Measurements from ENCODE around the gene KRT26. TPM values are rescaled to one million over a fixed set of nuclear protein-coding genes. Genes with fewer than 3 reads are reported as not detected.

Gene KRT26
- polyA plus RNA-seq, 2 of the 4 experiments (the other 2 are of a cell fraction) = not detected

GRCh38 chr17:40760105-40761016 lies 11.6 kb downstream of the KRT26 start (continued):
- TF ChIP-seq RFX5 (IDR thresholded peaks at IDR 0.05) = no peak
- TF ChIP-seq ZNF302 (CRISPR knock-in tag; IDR thresholded peaks at IDR 0.05) = no peak
- no peak for TF ChIP-seq JUN (IDR thresholded peaks at IDR 0.05)
- TF ChIP-seq HOXB5 (CRISPR knock-in tag; IDR thresholded peaks at IDR 0.05) = no peak
- no peak for TF ChIP-seq RCOR1 (IDR thresholded peaks at IDR 0.05; ENCODE audit: low read depth, low read length)

- Histone ChIP-seq H3K27ac (no peak within 1 kb of the TSS), H3K4me3 (no peak within 1 kb of the TSS), H3K4me1 (no peaks in the 10 kb centered on the region), H3K4me2 (no peak within 1 kb of the TSS), H3K9me3 (peaks cover 25% of the 10 kb centered on the region)
- TF ChIP-seq MAFK (IDR thresholded peaks at IDR 0.05; ENCODE audit: partially characterized antibody) (peak; percentile 30), RAD21 (conservative IDR thresholded peaks at IDR 0.05 in 1 of 2, IDR thresholded peaks at IDR 0.05 in 1 of 2) (no peak)
- TF ChIP-seq, protein P1, sequence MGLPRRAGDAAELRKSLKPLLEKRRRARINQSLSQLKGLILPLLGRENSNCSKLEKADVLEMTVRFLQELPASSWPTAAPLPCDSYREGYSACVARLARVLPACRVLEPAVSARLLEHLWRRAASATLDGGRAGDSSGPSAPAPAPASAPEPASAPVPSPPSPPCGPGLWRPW (IDR thresholded peaks at IDR 0.05) = no peak; the same call in 1 of the 2 replicates
- CTCF ChIA-PET = interaction anchor here (1.1 kb wide), 1 partner anchor 893 kb away, joined by 4 read pairs; no protein-coding TSS in a partner anchor
- 40% methylated on average over 4 of the region's 4 CpGs for WGBS (ENCODE audit: missing lambda C conversion rate)
- DNase-seq (ENCODE audit: low read depth in 1 of 2, low spot score in 1 of 2) (no peak), ATAC-seq (no peak), FAIRE-seq (no peak)
- POLR2A ChIA-PET = no interaction called here
Measured at GRCh38 chr17:40755231-40755630, 16.8 kb downstream of the KRT26 start, which contains the start of gene KRT25. KRT25 (minus strand) TSS chr17:40755331; CDS start chr17:40755271, 60 bp downstream.

DNA sequence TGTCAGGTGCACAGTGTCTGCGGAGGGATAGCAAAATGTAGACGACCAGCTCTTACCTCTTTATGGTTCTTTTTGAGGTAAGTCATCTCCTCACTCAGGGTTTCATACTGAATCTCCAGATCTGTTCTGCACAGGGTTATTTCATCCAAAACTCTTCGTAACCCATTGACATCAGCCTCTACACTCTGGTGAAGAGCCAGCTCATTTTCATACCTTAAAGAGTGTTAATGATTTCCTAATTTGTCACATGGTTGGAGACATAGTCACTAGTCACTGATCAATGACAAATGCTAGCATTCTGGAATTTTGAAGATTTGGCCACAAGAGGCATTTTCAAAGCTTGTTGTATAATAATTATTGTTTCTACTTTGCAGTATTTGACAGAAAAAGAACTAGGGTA lies 18.2 kb downstream of the KRT26 start:
- ATAC-seq = no peak
- Histone ChIP-seq H3K9me3 (peaks cover 14% of the 10 kb centered on the region), H3K27ac (no peak overlapping the region), H3K4me1 (no peaks in the 10 kb centered on the region), H3K4me2 (no peak overlapping the region), H3K4me3 (no peak overlapping the region)
- CTCF ChIA-PET = interaction anchor here (0.9 to 1.9 kb wide), 7 partner anchors 10 to 909 kb away, joined by 3 to 5 read pairs (median 3); no protein-coding TSS in a partner anchor
- POLR2A ChIA-PET = no interaction called here
- DNase-seq (ENCODE audit: low read depth in 1 of 2, low spot score in 1 of 2) = no peak
- FAIRE-seq = no peak
- TF ChIP-seq EHMT2 (IDR thresholded peaks at IDR 0.05; ENCODE audit: low read depth) (no peak), USF2 (IDR thresholded peaks at IDR 0.05) (no peak), RCOR1 (IDR thresholded peaks at IDR 0.05; ENCODE audit: low read depth, low read length) (no peak), JUNB (IDR thresholded peaks at IDR 0.05) (no peak), GATA3 (IDR thresholded peaks at IDR 0.05; ENCODE audit: borderline replicate concordance) (no peak), CHD4 (IDR thresholded peaks at IDR 0.05; ENCODE audit: borderline replicate concordance) (no peak), ZFP36 (IDR thresholded peaks at IDR 0.05; ENCODE audit: borderline replicate concordance, partially characterized antibody) (no peak), ZC3H11A (IDR thresholded peaks at IDR 0.05) (no peak), CBX2 (IDR thresholded peaks at IDR 0.05; ENCODE audit: borderline replicate concordance, low read depth) (no peak), REST (IDR thresholded peaks at IDR 0.05) (no peak), ZNF302 (CRISPR knock-in tag; IDR thresholded peaks at IDR 0.05) (no peak), NPAS2 (CRISPR knock-in tag; IDR thresholded peaks at IDR 0.05; ENCODE audit: borderline replicate concordance) (no peak), POLR2AphosphoS2 (conservative IDR thresholded peaks at IDR 0.05; ENCODE audit: low read length) (no peak)
- WGBS (ENCODE audit: missing lambda C conversion rate) = 64% methylated on average over 3 of the region's 3 CpGs

All from A549 (cell line).